HG03521 (cell line): Measurements from ENCODE around the gene FRMD4A.
A peak's percentile ranks its signal among the peaks of the same experiment; 100 is the strongest.
"Not testable (repeated sequence)": the region's sequence is repeated elsewhere in the genome, so short reads cannot be mapped to it uniquely, and the experiment has no call there.

Source experiments
- ATAC-seq: cut with Tn5 transposase; IDR thresholded peaks from one replicate; pipeline ENCODE4 v1.9.1; 2021; ENCODE audit warnings: mild to moderate bottlenecking, moderate library complexity; ENCODE audit not compliant: unreplicated experiment

FRMD4A gene

GRCh38 chr10:13773496-13774170 is 557.1 kb downstream of the FRMD4A start:
- no peak for ATAC-seq

DNA sequence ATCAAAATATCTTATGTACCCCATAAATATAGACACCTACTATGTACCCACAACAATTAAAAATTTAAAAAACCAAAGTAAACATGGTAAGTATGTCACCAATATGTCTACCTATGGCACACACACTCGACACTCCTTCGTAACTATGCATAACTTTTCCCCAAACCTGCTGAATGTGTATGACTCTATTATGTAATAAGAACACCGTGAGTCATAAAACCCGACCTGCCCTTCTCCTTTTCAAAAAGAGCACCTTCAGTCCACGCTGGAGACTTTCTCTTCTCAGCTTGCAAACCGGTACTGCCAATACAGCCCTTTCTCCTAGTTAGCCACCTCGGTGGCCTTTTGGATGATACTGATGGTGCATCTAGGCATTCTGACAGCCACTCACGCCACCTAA is 557.7 kb downstream of the FRMD4A start:
- no peak for ATAC-seq

DNA sequence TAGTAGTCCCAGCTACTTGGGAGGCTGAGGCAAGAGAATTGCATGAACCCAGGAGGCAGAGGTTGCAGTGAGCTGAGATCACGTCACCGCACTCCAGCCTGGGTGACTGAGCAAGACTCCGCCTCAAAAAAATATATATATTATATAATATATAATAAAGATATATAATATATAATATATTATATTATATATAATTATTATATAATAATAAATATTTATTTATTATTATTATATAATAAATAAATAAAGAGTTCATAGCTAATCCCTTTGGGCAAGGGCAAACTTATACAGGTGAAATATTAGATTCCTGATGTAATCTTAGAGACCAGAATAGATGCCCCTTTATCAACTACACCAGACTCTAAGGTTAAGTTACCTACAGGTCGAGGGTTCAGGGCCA is 558.7 kb downstream of the FRMD4A start:
- ATAC-seq: no peak

DNA sequence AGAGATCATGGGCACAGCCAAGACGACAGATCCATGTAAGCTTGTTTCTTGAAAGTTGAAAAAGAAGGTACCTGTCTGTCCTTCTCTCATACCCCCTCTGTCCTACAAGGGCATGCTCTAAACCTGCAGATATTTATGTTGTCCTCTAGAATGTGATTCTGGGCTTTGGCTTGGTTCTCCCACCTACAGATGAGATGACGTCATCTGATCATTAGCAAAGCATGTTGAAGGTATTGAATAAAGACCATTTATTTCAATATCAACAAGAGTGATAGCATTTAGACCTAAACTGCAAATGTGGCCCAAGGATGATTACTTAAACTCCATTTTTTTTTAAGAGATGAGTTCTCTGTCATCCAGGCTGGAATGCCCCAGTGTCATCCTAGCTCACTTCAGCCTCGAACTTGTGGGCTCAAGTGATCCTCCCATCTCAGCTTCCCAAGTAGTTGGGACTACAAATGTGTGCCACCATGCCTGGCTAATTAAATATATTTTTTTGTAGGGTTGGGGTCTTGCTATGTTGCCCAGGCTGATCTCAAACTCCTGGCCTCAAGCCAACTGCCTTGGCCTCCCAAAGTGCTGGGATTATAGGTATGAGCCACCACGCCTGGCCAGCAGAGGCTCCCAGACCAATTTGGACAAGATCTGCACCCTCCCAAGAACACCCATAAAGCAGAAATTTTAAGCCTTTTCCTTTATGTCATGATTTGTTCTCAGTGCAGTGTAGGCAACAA is 559.8 kb downstream of the FRMD4A start:
- ATAC-seq: no peak

GRCh38 chr10:13769946-13770345 is 560.8 kb downstream of the FRMD4A start:
- ATAC-seq: no peak

DNA sequence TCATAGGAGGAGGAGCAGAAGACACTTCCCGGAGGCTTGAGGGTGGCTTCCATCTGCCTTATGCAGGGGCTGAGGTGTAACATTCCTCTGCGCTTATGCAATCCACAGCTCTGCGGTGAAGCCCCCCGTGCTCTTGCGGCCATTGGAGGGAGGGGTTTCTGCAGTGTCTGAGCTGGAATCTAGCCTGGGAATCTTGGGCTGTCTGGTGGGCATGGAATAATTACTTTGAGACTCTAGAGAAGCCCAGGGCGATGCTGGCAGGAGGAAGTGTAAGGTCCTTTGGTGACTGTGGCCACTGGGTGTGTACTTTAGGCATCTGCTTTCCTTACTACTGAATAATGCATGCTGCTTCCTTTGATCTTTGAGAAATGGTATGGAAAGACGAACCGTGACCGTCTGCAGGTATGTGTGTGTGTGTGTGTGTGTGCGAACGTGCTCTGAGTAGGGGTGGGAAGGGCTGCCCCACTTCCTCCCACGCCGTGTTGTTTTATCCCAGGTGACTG is 563.0 kb downstream of the FRMD4A start:
- no peak for ATAC-seq

GRCh38 chr10:13767148-13767547 is 563.6 kb downstream of the FRMD4A start:
- not testable (repeated sequence) for ATAC-seq

- ATAC-seq: no peak
These were observed 564.9 kb downstream of the FRMD4A start for GRCh38 chr10:13765641-13766341.

DNA sequence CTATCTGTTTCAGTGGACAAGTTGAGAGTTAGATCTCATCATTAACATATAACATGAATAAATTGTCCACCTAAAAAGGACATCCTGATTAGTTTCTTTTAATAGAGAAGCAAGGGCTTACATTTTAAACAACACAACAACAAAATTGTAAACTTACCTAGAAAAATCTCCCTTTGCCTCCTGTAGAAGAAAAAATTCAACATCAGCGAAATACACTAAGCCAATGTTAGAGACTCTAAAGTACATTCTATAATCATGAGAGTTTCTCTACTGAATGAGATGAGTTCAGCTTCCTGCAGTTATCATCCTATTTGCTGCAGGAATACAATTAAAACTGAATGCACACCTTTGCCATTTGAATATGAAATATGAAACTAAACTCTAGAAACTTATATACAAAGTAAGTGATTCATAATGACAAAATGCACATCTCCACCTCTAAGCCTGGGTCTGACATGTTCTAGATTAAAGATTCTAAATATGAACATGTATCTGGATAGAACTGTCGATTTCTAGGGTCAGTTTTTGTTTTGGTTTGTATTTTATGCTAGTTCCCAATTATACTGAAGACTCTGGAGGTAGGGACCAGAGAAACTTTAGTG is 569.1 kb downstream of the FRMD4A start:
- no peak for ATAC-seq

DNA sequence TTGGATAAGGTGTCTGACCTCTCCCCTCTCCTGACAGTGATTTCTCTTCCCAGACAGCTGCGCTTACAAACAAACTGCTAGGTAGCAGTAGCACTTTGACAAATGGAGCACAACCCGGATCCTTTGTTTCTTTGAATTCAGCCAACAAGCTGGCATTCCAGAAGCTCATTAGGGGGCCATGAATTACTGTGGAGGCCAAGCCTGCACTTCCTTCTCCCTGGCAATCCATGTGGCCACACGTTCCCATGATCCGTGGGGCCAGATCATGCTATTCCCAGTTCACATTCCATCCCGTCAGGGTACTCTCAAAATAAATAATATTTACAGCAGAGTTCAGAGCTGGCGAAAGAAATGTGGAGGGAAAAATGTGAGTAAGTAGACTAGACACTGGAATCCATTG is 571.6 kb downstream of the FRMD4A start:
- no peak for ATAC-seq

GRCh38 chr10:13758756-13759155 is 572.0 kb downstream of the FRMD4A start:
- ATAC-seq: no peak

GRCh38 chr10:13758312-13758711 is 572.4 kb downstream of the FRMD4A start:
- ATAC-seq: no peak

DNA sequence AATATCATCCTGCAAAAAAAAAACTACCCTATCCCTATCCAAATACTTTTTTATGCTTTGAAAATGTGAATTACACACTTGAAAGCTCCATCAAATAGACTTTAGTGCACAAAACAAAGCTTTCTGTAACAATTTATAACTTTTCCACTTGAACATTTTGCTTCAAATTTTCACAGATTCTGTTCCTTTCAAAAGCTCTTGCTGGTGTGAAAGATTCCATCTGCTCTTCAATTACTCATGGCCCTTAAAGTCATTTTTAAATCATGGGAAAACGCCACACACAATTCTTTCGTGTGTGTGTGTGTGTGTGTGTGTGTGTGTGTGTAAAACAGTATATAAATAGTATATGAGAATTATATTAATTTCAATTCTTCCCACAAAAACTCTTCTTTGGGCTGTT is 576.4 kb downstream of the FRMD4A start:
- ATAC-seq: no peak

DNA sequence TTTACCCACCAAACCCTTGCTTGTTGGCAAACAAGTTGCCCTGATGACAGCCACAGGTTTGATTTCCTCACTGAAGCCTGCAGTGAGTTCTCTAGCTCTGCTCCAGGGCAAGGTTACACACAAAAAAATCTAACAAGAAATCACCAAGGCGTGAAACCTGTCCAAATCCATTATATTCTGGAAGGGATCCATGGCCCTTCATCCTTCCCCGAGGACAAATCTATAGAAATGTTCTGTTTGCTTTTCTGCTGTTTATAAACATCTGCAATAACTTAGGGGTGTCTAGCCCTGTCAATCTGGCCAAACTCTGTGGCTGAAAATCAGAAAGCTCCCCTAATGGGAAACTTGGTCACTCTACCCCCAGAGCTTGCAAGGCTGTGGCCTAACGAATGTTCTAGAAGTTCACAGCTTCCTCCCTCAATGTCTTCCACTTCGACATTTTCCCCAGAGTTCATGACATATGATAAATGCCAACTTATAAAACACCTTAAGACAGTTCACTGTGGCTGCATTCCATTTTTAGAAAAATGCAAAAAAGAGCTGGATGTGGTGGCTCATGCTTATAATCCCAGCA is 579.4 kb downstream of the FRMD4A start:
- ATAC-seq: peak; percentile 48

DNA sequence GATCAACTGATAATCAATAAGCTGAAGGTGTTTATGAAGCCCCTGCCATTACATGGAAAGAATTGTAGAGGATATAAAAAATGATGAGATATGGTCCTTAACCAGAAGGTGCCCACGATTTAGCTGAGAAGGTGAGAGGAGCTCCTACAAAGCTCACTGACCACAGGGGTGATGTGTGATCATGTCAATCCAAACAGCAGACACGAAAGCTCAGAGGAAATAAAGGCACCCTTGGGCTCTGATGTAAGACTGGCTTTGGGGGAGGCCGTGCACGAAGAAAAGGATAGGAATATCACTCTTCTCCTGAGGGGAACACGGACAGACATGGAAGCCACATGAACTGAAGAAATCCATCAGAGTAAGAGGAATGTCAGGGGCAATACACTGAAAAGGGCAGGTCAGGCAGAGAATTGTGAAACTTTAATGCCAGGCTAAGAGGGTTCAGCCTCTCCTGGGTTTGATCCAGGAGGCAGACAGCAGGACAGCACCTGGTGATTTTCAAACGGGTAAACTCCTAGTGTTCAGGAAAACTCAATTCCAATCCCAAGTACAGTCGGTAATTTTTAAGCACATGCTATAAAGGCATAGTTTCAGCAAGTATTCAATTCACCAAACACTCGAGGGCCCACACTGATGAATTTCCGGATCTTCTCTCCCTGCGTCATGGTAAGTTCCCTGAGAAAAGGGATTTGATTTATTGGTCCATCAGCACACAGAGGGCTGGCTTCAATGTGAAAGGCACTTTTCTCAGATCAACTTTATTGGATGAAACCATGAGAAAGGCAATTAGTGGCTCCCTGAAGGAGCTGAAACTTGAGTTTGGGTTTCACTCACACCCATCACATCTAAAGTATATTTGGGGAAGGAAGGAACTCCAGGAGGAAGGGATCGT is 580.2 kb downstream of the FRMD4A start:
- no peak for ATAC-seq

DNA sequence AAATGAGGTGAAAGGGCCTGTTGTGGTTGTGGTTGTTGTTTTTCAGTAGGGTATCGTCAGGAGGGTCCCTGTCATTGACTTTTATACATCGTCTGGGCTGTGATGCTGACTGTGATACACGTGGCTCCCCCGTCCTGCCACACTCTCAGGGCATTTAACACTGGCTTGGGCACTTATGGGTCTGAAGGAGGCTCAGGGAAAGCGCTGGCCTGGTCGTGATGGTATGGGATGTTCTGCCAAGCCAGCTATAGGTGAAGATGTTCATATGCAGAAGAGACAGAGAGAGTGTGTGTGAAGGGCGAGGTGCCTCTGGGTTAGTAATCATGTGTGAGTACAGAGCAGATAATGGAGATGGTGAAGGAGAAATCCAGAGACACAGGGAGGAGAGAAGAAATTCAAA is 585.5 kb downstream of the FRMD4A start:
- no peak for ATAC-seq

- ATAC-seq: no peak
These were observed 586.8 kb downstream of the FRMD4A start for GRCh38 chr10:13743963-13744362.

- peak; percentile 52 for ATAC-seq
These were observed 587.5 kb downstream of the FRMD4A start for GRCh38 chr10:13743101-13743693.

DNA sequence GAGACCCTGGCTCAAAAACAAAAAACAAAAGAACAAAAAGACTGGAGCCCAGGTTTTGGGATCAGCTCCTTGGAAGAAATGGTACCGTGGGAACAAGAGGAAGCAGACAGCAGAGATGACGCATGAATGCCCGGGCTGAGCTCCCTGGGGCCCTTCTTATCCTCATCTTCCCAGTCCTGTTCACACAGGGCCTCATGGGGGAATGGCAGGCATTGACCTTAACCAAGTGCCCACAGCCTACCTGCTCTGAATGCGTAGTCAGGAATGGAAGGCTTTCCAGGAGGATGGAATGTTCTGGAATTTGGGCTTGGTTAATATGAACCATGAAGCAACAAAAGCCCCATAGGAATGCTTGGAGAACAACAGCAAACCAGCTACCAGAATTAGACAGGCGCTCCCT is 589.3 kb downstream of the FRMD4A start:
- no peak for ATAC-seq

DNA sequence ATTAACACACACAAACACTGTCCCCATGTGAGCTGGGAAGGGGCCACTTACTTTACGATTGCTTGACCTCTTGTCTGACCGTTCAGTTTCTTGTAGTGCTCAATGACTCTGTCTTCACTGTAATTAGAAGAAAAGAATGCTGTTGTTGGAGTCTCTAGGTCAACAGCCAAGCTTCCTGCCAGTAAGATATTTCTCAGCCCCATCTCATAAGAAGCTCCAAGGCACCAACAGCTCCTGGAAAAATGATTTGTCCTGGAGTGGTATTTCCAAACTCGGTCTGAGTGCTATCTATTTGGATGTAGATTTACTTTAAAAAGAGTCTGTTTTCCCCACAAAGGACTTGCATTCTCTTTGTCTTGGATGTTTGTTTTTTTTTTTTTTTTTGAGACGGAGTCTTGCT is 590.3 kb downstream of the FRMD4A start:
- ATAC-seq: no peak
